Stimulated activated CD4-positive, alpha-beta T cell treated with anti-CD3 and anti-CD28 coated beads, Interleukin-1b, Interleukin-23, amount 100 ng/mL, for 48 hours (primary cell): ENCODE results near the gene CACNG4.

ENCODE experiments used
- DNase-seq: peaks from one replicate; pipeline ENCODE4 v3.0.0-alpha.2; 2020

CACNG4 gene

DNA sequence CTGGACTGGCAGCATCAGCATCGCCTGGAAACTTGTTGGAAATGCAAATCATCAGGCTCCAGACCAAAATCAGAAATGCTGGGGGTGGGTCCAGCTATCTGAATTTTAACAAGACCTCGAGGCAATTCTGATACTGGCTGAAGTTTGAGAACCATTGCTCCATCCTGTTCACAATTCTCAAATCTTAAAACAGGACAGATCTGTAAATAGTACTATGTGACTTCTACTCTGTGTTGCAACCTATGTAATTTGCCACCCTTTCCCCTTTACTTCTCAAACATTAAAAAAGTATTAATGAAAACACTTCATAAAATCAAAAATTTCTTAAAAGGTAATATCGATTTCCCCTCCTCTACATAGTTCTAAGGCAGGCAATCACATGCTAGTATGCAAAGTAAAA lies 108.4 kb downstream of the CACNG4 start:
- DNase-seq: no peak

DNA sequence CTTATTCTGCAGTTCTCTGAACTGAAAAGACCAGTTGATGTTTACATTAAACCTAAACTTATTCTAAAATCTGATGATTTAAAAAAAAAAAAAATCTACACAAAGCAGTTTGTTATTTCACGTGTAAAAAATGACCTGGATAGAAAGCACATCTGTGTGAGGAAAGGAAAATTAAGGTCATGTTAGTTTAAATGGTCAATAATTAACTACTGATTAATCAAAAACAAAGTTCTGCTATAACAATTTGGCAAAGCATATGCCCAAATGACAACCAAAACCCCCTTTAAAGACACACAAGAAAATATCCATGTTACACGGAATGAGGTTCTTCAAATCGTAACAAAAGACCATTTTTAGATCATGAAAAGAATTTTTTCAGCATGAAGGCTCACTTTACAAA lies 110.3 kb downstream of the CACNG4 start:
- no peak for DNase-seq

DNA sequence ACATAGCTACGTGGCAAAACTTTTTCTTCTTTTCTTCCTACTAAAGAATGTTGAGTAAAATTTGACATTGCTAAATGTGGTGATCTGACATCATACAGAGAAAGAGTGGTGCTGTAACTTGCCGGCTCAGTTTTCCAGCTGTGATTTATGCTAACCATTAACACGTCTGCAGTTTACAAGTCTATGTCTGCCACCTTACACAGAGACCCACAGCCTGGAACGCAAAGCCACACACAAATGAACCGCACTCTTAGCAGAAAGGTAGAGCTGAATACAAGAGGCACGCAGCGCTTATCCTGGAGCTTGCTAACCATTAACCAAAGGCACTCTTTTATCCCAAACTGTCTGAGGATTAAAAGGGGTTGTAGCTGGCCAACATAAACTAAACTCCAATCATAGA lies 111.8 kb downstream of the CACNG4 start:
- no peak for DNase-seq

DNA sequence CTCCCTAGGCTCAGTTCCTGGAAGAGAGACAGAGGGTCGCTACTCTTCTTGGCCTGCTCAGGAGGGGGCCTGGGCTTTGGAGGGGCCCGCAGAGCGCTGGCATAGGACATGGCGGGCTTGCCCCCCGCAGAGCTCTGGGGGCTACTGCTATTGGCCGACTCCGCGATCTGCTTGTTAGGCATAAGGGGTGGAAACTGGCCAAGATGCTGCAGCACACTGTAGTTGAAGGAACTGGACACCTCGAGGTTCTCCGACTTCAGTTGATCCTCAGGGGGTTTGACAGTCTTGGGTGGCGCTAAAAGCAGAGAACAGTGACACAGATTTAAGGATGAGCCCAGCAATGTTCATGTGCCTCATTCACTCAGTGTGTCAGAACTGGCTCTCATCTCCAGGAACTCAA lies 113.8 kb downstream of the CACNG4 start:
- no peak for DNase-seq

DNA sequence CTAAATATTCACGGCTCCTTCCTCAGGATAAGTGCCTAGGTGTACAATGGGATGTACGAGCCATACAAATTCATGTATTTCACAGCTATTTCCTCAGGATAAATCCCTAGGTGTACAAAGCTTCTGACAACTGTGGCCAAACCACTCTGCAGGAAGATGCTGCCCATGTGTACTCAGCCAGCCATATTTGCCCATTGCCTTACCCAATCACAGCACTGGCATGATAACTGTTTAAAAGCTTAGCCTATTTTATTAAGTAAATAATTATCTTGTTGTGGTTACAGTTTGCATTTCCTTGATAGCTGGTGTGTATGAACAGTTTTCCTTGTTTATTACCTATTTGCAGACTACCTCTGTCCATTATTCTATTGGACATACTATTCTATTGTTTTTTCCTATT lies 115.0 kb downstream of the CACNG4 start:
- DNase-seq: no peak

DNA sequence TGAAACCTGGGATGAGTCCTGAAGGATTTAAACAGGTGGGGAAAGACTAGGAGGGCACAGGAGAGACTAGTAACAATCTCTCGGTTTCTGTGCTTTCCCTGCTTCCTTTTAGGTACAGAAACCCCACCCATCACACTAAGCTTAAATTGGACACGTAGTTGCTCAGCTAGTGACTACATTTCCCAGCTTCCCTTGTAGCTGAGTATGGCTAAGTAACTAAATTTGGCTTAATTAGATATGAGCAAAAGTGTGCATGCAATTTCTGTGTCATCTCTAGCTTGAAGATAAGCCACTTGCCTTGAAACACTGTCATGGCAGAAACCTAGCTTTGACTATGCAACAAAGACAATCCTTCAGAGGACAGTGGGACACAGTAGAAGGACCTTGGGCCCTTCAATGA lies 116.3 kb downstream of the CACNG4 start:
- no peak for DNase-seq

DNA sequence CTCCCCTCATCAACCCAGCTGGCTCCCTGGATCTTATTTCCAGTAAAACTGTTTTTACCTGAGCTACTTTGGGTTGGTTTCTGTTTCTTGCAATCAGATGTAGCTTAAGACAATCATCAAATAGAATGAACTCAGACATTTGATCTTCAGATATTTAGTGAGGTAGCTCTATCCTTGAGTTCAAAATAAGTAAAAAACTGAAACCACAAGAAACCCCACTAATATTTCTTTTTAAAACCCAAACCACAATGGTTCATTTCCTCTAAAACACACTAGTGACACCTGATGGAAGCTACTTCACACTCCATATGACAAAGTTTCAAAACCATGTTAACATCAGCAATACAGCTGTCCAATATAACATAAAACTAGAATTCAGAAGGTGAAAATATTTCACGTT lies 117.6 kb downstream of the CACNG4 start:
- no peak for DNase-seq
